DMS53 treated with DMSO at 0.1 percent for 48 hours (cell line): ENCODE measurements around the gene SPTLC2.

Source experiments
- DNase-seq: peaks from one replicate; lab custom pipeline; 2025; ENCODE audit not compliant: unreplicated experiment; lab: John Stamatoyannopoulos, UW

The SPTLC2 gene

DNA sequence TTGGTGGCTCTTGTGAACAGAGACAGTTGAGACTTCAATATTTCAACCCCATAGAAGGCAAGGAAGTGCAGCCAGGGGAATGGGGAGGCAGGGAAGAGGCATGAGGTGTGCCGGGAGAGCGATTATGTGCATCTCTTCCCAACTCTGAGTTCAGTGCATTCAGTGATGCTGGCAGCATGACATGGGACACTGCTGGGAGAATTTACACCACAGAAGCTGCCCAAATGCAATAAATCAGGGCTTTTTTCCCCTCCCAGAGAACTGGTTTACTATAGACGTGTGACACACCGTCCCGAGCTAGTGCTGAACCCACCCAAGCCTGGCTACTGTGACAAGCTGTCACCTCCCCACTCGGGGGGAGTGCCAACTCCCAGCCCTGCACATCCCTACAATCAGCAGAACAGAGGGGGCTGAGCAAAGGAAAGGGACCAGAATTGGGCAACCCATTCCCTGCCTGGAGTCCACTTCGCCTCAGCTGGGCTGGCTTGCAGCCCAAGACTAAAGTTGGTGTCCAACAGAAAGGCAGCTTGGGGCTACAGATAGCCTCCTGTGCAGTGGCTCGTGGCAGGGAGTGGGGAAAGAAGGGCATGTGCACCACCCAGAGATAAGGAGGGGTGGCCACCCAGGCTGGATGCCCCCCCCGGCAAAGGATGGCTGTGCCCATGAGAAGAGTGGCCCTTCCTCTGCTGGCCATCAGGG is 141.8 kb downstream of the SPTLC2 start:
- no peak for DNase-seq

DNA sequence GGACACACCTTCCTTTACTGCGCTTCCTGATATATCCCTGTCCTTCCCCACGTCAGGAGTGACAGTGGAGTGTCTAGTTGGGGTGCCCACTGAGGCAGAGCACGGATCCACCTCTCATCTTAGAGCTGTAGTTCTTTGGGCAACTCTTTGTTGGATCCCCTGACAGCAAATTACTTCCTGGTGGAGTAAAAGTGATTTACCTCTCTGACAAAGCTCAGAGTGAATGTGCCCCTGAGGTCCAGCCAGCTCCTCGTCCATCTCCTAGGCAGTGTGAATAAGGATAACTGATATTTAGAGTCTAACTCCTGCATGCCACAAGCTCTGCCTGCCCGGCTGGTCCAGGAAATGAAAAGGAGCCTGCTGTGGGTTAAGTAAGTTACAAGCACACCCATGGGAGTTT is 142.5 kb downstream of the SPTLC2 start:
- DNase-seq: no peak

DNA sequence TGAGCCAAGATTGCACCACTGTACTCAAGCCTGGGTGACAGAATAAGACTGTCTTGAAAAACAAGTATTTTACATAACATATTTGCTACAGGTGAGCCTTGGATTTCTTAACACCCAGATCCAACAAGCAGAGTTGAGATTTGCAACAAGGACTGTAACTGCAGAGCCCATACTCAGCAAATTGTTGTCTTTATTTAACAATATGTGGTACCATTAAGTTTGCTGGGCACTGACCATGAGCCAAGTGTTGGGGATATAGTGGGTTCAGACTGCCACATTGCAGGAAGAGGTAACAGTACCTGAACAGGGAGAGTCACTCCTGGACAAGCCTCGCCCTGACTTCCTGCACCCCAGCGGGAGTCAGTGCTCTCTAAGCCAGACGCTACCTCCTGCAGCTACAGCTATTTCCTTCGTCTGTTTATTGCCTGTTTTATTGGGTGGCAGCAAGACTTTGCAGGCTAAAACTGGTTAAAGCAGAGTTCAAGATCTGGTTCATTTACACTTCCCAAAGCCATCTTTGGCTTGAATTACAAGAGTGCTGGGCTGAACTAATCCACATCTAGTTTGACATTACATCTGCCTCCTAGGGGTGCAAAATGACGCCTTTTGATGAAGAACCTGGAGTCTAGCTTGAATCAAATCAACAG is 146.1 kb downstream of the SPTLC2 start:
- DNase-seq: no peak

DNA sequence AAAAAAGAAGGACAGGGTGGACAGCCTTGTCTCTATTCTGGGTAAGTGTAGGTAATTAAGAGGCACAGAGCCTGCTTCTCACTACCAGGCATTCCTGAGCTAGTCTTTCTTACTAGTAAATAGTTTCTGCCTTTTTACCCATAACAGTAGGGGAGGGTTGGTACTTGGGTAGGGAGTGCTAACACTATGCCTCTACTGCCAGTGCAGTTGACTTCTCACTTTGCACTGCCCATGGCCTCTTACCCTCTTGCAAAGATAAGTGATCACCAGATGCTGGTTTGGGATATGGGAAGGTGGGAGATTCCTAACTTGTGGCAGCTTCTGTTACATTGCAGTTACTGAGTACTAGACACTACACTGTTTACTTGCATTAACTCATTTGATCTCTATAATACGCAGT is 146.9 kb downstream of the SPTLC2 start:
- no peak for DNase-seq

DNA sequence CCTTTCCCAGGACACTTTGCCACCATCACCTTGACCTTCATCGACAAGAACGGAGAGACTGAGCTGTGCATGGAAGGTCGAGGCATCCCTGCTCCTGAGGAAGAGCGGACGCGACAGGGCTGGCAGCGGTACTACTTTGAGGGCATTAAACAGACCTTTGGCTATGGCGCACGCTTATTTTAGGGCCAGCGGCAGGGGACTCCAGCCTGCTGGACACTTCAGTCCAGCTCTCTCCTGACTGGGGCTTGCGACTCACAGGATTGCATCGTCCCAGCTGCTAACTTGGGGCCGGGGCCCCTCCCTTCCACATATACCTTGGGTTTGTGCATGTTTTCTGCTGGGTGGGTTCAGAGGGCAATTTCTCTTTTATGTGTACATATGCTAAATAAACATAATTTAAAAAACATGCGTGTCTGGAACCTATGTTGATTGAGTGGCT is 147.4 kb downstream of the SPTLC2 start:
- no peak for DNase-seq

DNA sequence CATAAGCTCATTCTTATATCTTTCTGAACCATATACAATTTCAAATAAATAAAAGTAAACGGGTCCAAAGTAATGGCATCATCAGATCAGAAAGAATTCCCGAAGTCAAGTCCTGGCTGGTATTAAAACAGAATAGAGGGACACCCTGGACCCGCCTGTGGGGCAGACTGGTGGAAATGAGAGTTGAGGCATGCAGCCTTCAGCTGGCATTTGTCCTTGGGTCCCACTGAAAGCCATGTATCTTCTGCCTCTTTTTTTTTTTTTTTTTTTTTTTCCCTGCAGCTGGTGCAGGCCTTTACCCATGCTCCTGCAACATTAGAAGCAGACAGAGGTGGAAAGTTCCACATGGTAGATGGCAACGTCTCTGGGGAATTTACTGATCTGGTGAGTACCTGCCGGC is 148.6 kb downstream of the SPTLC2 start:
- DNase-seq: no peak

DNA sequence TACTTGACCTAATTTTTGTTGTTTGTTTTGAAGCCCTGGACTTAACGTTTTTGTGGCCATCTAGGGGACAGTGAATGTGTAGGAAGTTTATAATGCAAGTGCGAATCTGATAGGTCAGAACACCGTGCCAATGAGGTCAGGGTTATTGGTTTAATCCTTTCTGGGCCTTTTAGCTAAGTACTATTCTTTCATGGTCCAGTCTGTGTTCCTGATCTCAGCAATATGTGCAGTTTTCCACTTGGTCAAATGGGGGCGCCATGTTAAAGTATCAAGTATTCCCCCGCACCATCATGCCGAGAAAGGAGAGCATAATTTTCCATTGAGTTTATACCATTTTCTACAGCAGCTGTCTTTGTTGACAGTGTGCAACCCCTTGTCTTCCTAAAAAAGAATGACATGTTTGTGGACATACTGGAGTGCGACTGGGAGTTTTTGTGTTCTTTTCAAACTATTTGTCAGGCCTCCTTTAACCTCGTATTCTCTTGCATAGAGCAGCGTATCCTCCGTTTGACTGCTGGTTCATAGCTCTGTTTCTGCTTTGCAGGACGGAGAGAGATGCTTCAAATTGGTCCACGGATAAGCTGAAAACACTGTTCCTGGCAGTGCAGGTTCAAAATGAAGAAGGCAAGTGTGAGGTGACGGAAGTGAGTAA is 157.2 kb downstream of the SPTLC2 start:
- peak; percentile 4 for DNase-seq

DNA sequence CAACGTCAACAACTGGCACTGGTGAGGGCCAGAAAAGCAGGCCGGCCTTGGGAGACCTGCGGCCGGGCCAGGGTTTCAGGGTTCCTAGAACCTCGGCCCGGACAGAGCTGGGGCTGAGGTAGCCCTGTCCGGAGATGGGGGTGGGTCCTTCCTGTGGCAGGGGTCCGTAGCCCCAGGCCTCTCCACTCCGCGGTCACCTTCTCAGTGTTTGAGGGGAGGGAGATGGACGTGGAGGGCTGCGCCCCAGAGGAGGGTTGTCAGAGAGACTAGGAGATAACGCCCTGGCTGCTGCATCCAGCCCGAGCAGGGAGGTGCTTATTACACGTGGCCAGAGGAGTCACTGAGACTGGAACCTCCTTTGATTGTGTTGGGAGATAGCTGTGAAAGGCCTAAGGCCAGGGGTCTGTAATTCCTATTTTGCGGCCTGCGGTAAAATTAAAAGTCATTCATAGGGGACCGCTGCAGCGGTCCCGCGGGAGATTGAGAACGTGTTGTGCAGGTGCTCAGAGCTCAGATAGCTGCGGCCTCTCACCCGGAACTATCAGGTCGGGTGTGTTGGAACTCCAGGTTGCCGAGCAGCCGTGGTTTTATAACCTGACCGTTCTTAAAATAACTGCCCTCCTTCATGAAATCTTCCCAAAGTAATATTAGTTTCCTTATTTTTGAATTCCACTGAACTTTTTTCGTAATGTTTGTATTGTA is 158.0 kb downstream of the SPTLC2 start:
- DNase-seq: peak; percentile 32

DNA sequence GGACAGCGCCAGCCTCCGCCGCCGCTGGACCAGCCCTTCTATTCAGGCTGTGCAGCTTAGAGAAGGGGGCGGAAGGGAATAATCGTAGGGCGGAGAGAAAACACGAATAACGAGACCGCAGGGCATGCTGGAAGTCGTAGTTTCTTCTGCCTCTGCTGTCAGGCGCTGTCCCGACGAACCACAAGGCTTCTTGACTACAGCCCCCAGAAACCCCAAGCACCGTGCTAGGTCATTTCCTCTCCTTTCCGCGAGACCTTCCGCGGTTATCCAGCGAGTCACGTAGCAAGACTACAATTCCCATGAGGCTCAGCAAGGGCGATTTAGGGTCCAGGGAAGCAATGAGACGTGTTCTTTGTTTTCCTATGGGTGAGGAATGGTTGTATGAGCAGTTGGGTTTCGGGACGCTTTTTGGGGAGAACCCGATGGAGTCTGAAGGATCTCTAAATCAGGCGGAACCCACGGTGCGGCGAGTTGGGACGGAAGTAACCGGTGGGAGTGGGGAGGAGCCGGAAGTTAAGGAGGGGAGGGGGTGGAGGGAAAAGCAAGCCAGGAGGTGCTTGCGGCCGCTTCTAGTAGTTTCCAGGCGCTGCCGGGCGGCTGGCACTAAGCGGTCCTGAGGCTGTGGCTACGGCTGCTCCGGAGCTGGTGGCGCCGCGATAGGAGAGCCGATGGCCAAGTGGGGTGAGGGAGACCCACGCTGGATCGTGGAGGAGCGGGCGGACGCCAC is 158.8 kb downstream of the SPTLC2 start, which contains the start of the genes AHSA1 and VIPAS39:
TSS of gene AHSA1 (plus strand) at position 572 of the 727 bp plus-strand sequence. CDS start at position 669, 97 bp downstream.
TSS of gene VIPAS39 (minus strand) at position 80 of the 727 bp plus-strand sequence. CDS start 3,499 bp downstream, outside the sequence.
- DNase-seq: peak; percentile 92

DNA sequence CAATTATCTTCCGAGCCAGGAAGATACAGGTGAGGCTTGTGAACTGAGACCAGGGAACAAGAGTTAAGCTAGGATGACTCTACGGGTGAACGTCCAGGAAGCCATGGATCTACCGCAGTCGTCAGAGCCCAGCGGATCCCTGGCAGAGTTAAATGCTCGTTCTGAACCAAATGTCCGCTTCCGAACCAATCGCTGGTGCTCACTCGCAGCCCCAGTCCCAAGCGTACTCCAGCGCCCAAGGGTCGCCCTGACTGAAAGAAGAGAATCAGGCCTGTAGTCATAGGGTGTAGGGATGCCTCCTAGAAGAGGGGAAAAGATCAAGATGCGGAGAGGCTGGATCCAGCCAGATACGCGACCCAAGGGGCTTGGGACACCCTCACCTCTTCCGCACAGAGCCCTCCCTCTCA is 159.3 kb downstream of the SPTLC2 start:
- no peak for DNase-seq
